HEK293T (cell line): ENCODE data around the gene NFYC.

Experiments used
- CTCF ChIA-PET: fragments of 350-600 bp; formaldehyde crosslinking; extraction: SDS; loops from one replicate; lab custom pipeline; 2021; ENCODE audit warnings: antibody characterized with exemption, inconsistent platforms; lab: Yijun Ruan, JAX
- POLR2A ChIA-PET: fragments of 350-600 bp; formaldehyde crosslinking; extraction: SDS; loops from one replicate; lab custom pipeline; 2020; ENCODE audit warnings: antibody characterized with exemption, inconsistent platforms; lab: Yijun Ruan, JAX
- DNase-seq: peaks from one replicate; pipeline ENCODE4 v3.0.0; 2012; ENCODE audit warnings: mixed read lengths; ENCODE audit errors: extremely low spot score
- ARNT ChIP-seq: fragments of 450-650 bp; IDR thresholded peaks from 2 replicates; pipeline ENCODE4 v1.6.1; 2017; ENCODE audit warnings: mild to moderate bottlenecking
- BHLHE40 ChIP-seq: fragments of 450-650 bp; IDR thresholded peaks from 2 replicates; pipeline ENCODE4 v1.6.1; 2016; ENCODE audit warnings: mild to moderate bottlenecking, moderate library complexity, borderline replicate concordance
- CTBP1 ChIP-seq: fragments of 450-650 bp; IDR thresholded peaks from 2 replicates; pipeline ENCODE4 v1.6.1; 2016; ENCODE audit warnings: borderline replicate concordance
- ELF4 ChIP-seq: fragments of 450-650 bp; IDR thresholded peaks from 2 replicates; pipeline ENCODE4 v1.6.1; 2017; ENCODE audit warnings: antibody characterized with exemption
- FOXA1 ChIP-seq: fragments of 450-650 bp; IDR thresholded peaks from 2 replicates; pipeline ENCODE4 v1.6.1; 2016; ENCODE audit warnings: mild to moderate bottlenecking
- FOXK2 ChIP-seq: fragments of 450-650 bp; IDR thresholded peaks from 2 replicates; pipeline ENCODE4 v1.6.1; 2016; ENCODE audit warnings: mild to moderate bottlenecking
- FOXM1 ChIP-seq: fragments of 450-650 bp; IDR thresholded peaks from 2 replicates; pipeline ENCODE4 v1.6.1; 2017; ENCODE audit warnings: mild to moderate bottlenecking, borderline replicate concordance
- HDGF ChIP-seq: fragments of 450-650 bp; IDR thresholded peaks from 2 replicates; pipeline ENCODE4 v1.6.1; 2017; ENCODE audit warnings: antibody characterized with exemption, borderline replicate concordance
- L3MBTL2 ChIP-seq: fragments of 450-650 bp; conservative IDR thresholded peaks from 2 replicates; pipeline ENCODE4 v1.6.1; 2016; ENCODE audit warnings: mild to moderate bottlenecking
- LEF1 ChIP-seq: fragments of 450-650 bp; IDR thresholded peaks from 2 replicates; pipeline ENCODE4 v1.6.1; 2017; ENCODE audit warnings: mild to moderate bottlenecking, borderline replicate concordance
- NFRKB ChIP-seq: fragments of 450-650 bp; IDR thresholded peaks from 2 replicates; pipeline ENCODE4 v1.6.1; 2016; ENCODE audit warnings: mild to moderate bottlenecking, moderate library complexity
- PKNOX1 ChIP-seq: fragments of 450-650 bp; IDR thresholded peaks from 2 replicates; pipeline ENCODE4 v1.6.1; 2016
- SP1 ChIP-seq: fragments of 450-650 bp; IDR thresholded peaks from 2 replicates; pipeline ENCODE4 v1.6.1; 2017
- SUZ12 ChIP-seq: fragments of 450-650 bp; IDR thresholded peaks from 2 replicates; pipeline ENCODE4 v1.6.1; 2016; ENCODE audit warnings: mild to moderate bottlenecking
- TARDBP ChIP-seq: fragments of 450-650 bp; IDR thresholded peaks from 2 replicates; pipeline ENCODE4 v1.6.1; 2016
- ZNF384 ChIP-seq: fragments of 450-650 bp; IDR thresholded peaks from 2 replicates; pipeline ENCODE4 v1.6.1; 2016

NFYC gene

GRCh38 chr1:40766017-40766416 is 74.5 kb downstream of the NFYC start:
- TF ChIP-seq NFRKB: no peak
- no peak for TF ChIP-seq CTBP1
- no peak for TF ChIP-seq TARDBP
- TF ChIP-seq ELF4: no peak
- no peak for TF ChIP-seq FOXA1
- no peak for TF ChIP-seq SP1
- no peak for DNase-seq
- POLR2A ChIA-PET: no interaction called here
- CTCF ChIA-PET: interaction anchor here (2.3 kb wide), 1 partner anchor 8 kb away, joined by 32 read pairs; no protein-coding TSS in a partner anchor

GRCh38 chr1:40766560-40766959 is 75.1 kb downstream of the NFYC start:
- CTCF ChIA-PET: no interaction called here
- POLR2A ChIA-PET: no interaction called here

GRCh38 chr1:40768146-40768990 is 76.9 kb downstream of the NFYC start:
- ChIA-PET CTCF (interaction anchor here (0.7 kb wide), 1 partner anchor 9 kb away, joined by 3 read pairs; no protein-coding TSS in a partner anchor), POLR2A (interaction anchor here (1.0 kb wide), 1 partner anchor 77 kb away, joined by 4 read pairs; the partner anchor contains the start of gene NFYC)
- TF ChIP-seq ARNT (no peak), LEF1 (no peak), HDGF (no peak), BHLHE40 (no peak), L3MBTL2 (no peak), FOXA1 (no peak), SUZ12 (no peak), SP1 (no peak), TARDBP (no peak), NFRKB (no peak)

More at GRCh38 chr1:40766560-40766959, 75.1 kb downstream of the NFYC start:
- TF ChIP-seq FOXK2: no peak
- TF ChIP-seq TARDBP: no peak
- TF ChIP-seq FOXA1: no peak
- TF ChIP-seq ELF4: no peak
- TF ChIP-seq FOXM1: no peak
- no peak for TF ChIP-seq BHLHE40
- TF ChIP-seq ZNF384: no peak
- no peak for TF ChIP-seq L3MBTL2
- TF ChIP-seq SUZ12: no peak
- TF ChIP-seq PKNOX1: no peak
- no peak for TF ChIP-seq SP1
- no peak for TF ChIP-seq NFRKB
- no peak for TF ChIP-seq ARNT
- TF ChIP-seq LEF1: no peak
- no peak for TF ChIP-seq CTBP1
- no peak for TF ChIP-seq HDGF
- DNase-seq: no peak

GRCh38 chr1:40769815-40770214 is 78.3 kb downstream of the NFYC start:
- ChIA-PET CTCF (interaction anchor here (0.9 kb wide), 1 partner anchor 11 kb away, joined by 3 read pairs; no protein-coding TSS in a partner anchor), POLR2A (no interaction called here)
- DNase-seq: no peak
- TF ChIP-seq FOXA1: no peak
- no peak for TF ChIP-seq L3MBTL2
- no peak for TF ChIP-seq SUZ12
- no peak for TF ChIP-seq FOXM1
- TF ChIP-seq ELF4: no peak
- TF ChIP-seq PKNOX1: no peak
- TF ChIP-seq LEF1: no peak
- TF ChIP-seq FOXK2: no peak
- no peak for TF ChIP-seq ARNT
- no peak for TF ChIP-seq BHLHE40
- TF ChIP-seq TARDBP: no peak
- TF ChIP-seq SP1: no peak
- TF ChIP-seq CTBP1: no peak
- no peak for TF ChIP-seq NFRKB
- no peak for TF ChIP-seq ZNF384
- TF ChIP-seq HDGF: no peak

More at GRCh38 chr1:40768146-40768990, 76.9 kb downstream of the NFYC start:
- DNase-seq: no peak

- POLR2A ChIA-PET: no interaction called here
- CTCF ChIA-PET: interaction anchor here (0.9 kb wide), 1 partner anchor 10 kb away, joined by 3 read pairs; no protein-coding TSS in a partner anchor
- TF ChIP-seq ELF4 (no peak), FOXM1 (no peak), L3MBTL2 (no peak), SP1 (no peak), SUZ12 (no peak), FOXA1 (no peak), ARNT (no peak), CTBP1 (no peak), NFRKB (no peak), HDGF (no peak), PKNOX1 (no peak), TARDBP (no peak), ZNF384 (no peak), LEF1 (no peak), FOXK2 (no peak), BHLHE40 (no peak)
- DNase-seq: no peak
These were observed 79.0 kb downstream of the NFYC start for GRCh38 chr1:40770296-40771070.
